Measurements from ENCODE around the gene NCKIPSD. TPM values are rescaled to one million over a fixed set of nuclear protein-coding genes. Genes with fewer than 3 reads are reported as not detected.
A peak's percentile ranks its signal among the peaks of the same experiment; 100 is the strongest.

Gene NCKIPSD
- total RNA-seq, 1 experiment from 2014 or later = 46.0 TPM

- Mint-ChIP-seq H3K36me3 (ENCODE audit: insufficient read depth in 1 of 3, low read depth in 3 of 3) (peaks cover 27 to 61% (median 60%) of the 10 kb centered on the region in 3 experiments; a peak in 6 of 7 replicates), H3K4me3 (peak overlapping the region; percentile 79 to 90; a peak in 2 of 5 replicates), H3K27ac (no peak overlapping the region), H3K27me3 (ENCODE audit: low read depth) (no peaks in the 10 kb centered on the region; the same call in 1 of the 2 replicates), H3K9me3 (no peaks in the 10 kb centered on the region), H3K4me1 (peaks cover 28 to 31% of the 10 kb centered on the region in 2 experiments)
- Histone ChIP-seq H3T11ph (ENCODE audit: low read length) (no peak overlapping the region), H3K23ac (ENCODE audit: insufficient read length, low read depth, low read length) (no peak overlapping the region), H3K4me2 (ENCODE audit: insufficient read depth, insufficient read length, low read length) (no peak overlapping the region), H2BK15ac (ENCODE audit: low read depth, low read length) (no peak overlapping the region), H2BK12ac (ENCODE audit: insufficient read length, low read depth, low read length) (no peak overlapping the region), H4K20me1 (ENCODE audit: control insufficient read depth, insufficient read depth, insufficient read length) (peaks cover 2% of the 10 kb centered on the region), H3K4me1 (ENCODE audit: insufficient read depth, low read length) (peaks cover 2% of the 10 kb centered on the region), H2BK120ac (ENCODE audit: low read depth, low read length, poor library complexity, severe bottlenecking) (no peak overlapping the region), H3K56ac (ENCODE audit: insufficient read length, low read depth, low read length) (no peak overlapping the region), H3K4ac (ENCODE audit: low read depth, low read length) (no peak overlapping the region), H4K91ac (ENCODE audit: insufficient read length, low read depth, low read length) (no peak overlapping the region), H2BK5ac (ENCODE audit: insufficient read length, low read length) (no peak overlapping the region), H3K79me1 (ENCODE audit: insufficient read depth, low read depth, low read length, poor library complexity, severe bottlenecking) (no peaks in the 10 kb centered on the region), H3K23me2 (ENCODE audit: insufficient read length, low read depth, low read length, poor library complexity, severe bottlenecking) (peaks cover 6% of the 10 kb centered on the region), H2AK5ac (ENCODE audit: insufficient read length, low read length) (no peak overlapping the region), H3K79me2 (ENCODE audit: insufficient read depth, low read length) (no peaks in the 10 kb centered on the region), H3K18ac (ENCODE audit: insufficient read length, low read depth, low read length) (no peak overlapping the region), H3K9ac (ENCODE audit: extremely low read depth, insufficient read length, low read length) (no peak overlapping the region), H3K9me3 (ENCODE audit: control insufficient read depth, low read depth, low read length) (no peaks in the 10 kb centered on the region), H4K8ac (replicated peaks; ENCODE audit: insufficient read length, low read depth, low read length) (no peak overlapping the region), H3K27ac (ENCODE audit: insufficient read length, low read depth, low read length) (no peak overlapping the region), H3K27me3 (ENCODE audit: insufficient read depth, low read length) (no peaks in the 10 kb centered on the region), H2AFZ (ENCODE audit: low read length) (no peak overlapping the region), H4K5ac (ENCODE audit: insufficient read length, low read depth, low read length) (no peak overlapping the region), H2BK20ac (ENCODE audit: low read depth, low read length, poor library complexity, severe bottlenecking) (no peak overlapping the region), H3K14ac (ENCODE audit: insufficient read depth, low read length) (no peak overlapping the region; the same call in 1 of the 2 replicates)
- no CpG with 5 or more reads among the region's 15 CpGs for WGBS (ENCODE audit: extremely low coverage, insufficient read length, low lambda C conversion rate)
- no peak for DNase-seq
- TF ChIP-seq CTCF (conservative IDR thresholded peaks at IDR 0.05) = no peak
Observed at GRCh38 chr3:48633256-48633655, 52.5 kb downstream of the NCKIPSD start.

Measured in H9 (cell line).